ENCODE data around the gene ATAD1. TPM values are rescaled to one million over a fixed set of nuclear protein-coding genes. Genes with fewer than 3 reads are reported as not detected.

Gene ATAD1
- total and polyA plus RNA-seq, 10 of the 15 experiments (the other 5 are each of a cell fraction or from before 2014, with no cell fraction given), result 24.7 to 59.3 (median 41.1) TPM

- Histone ChIP-seq H3K27me3 (replicated peaks in 1 of 2; ENCODE audit: control insufficient read depth in 2 of 2, insufficient read depth in 2 of 2, low read length in 1 of 2) (no peaks in the 10 kb centered on the region), H3K9me3 (replicated peaks; ENCODE audit: control insufficient read depth, insufficient read depth, low read length) (no peaks in the 10 kb centered on the region; the same call in 2 of the 3 replicates), H3K9ac (ENCODE audit: control insufficient read depth, insufficient read depth, low read length) (no peak overlapping the region), H3K27ac (ENCODE audit: control insufficient read depth, insufficient read depth) (no peak overlapping the region), H3K36me3 (ENCODE audit: control insufficient read depth in 2 of 2, insufficient read depth in 2 of 2, low read length in 1 of 2) (no peaks in the 10 kb centered on the region), H2AFZ (ENCODE audit: control insufficient read depth, low read depth, low read length) (no peak overlapping the region), H4K20me1 (ENCODE audit: control insufficient read depth, insufficient read depth) (no peaks in the 10 kb centered on the region), H3K4me1 (ENCODE audit: control insufficient read depth, insufficient read depth, low read length) (peaks cover 3% of the 10 kb centered on the region), H3K4me3 (no peak overlapping the region), H3K4me2 (ENCODE audit: control insufficient read depth, insufficient read depth) (no peak overlapping the region), H3K79me2 (ENCODE audit: control insufficient read depth, insufficient read depth, low read length) (no peaks in the 10 kb centered on the region)
- ATAC-seq (no peak), FAIRE-seq (peak; percentile 18), DNase-seq (ENCODE audit: low read depth, low spot score) (no peak)
- ChIA-PET CTCF (interaction anchor here (0.6 kb wide), 1 partner anchor 835 kb away, joined by 3 read pairs; no protein-coding TSS in a partner anchor), POLR2A (interaction anchor here (0.9 kb wide), 1 partner anchor 173 kb away, joined by 3 read pairs; no protein-coding TSS in a partner anchor), RAD21 (ENCODE audit: unreplicated experiment) (no interaction called here), SMC1A (ENCODE audit: uncharacterized antibody, unreplicated experiment) (interaction anchor here (0.7 to 1.1 kb wide), 2 partner anchors 11 to 1373 kb away, joined by 3 to 4 read pairs; no protein-coding TSS in a partner anchor)
- in situ Hi-C loops (cut with MboI), result no loop called here
- no TSS peak for BruUV-seq (replicated peaks)
- intact Hi-C loops (cut with micrococcal nuclease; ENCODE audit: unreplicated experiment), result no loop called here
- TF ChIP-seq SKIL (IDR thresholded peaks at IDR 0.05; ENCODE audit: low read depth, poor library complexity, severe bottlenecking) (no peak), NR2C1 (IDR thresholded peaks at IDR 0.05) (no peak), STAT3 (IDR thresholded peaks at IDR 0.05; ENCODE audit: low read depth, low read length) (no peak), PML (IDR thresholded peaks at IDR 0.05; ENCODE audit: low read length) (no peak), ZNF274 (IDR thresholded peaks at IDR 0.05; ENCODE audit: insufficient read depth, insufficient read length) (no peak), MTA3 (IDR thresholded peaks at IDR 0.05; ENCODE audit: borderline replicate concordance, low read length) (no peak), BHLHE40 (IDR thresholded peaks at IDR 0.05; ENCODE audit: borderline replicate concordance in 1 of 2, low read depth in 2 of 2, low read length in 1 of 2) (no peak), MAX (IDR thresholded peaks at IDR 0.05; ENCODE audit: low read depth, low read length) (no peak), USF2 (IDR thresholded peaks at IDR 0.05; ENCODE audit: borderline replicate concordance, low read depth, low read length) (no peak), SPI1 (IDR thresholded peaks at IDR 0.05; ENCODE audit: borderline replicate concordance, insufficient read depth, low read depth, low read length) (no peak), DPF2 (IDR thresholded peaks at IDR 0.05) (no peak), ZBED1 (IDR thresholded peaks at IDR 0.05; ENCODE audit: borderline replicate concordance) (no peak), IRF4 (IDR thresholded peaks at IDR 0.05; ENCODE audit: low read depth, low read length) (no peak), RAD21 (IDR thresholded peaks at IDR 0.05; ENCODE audit: insufficient read depth, low read depth, low read length) (no peak)
- TF ChIP-seq, protein P1, sequence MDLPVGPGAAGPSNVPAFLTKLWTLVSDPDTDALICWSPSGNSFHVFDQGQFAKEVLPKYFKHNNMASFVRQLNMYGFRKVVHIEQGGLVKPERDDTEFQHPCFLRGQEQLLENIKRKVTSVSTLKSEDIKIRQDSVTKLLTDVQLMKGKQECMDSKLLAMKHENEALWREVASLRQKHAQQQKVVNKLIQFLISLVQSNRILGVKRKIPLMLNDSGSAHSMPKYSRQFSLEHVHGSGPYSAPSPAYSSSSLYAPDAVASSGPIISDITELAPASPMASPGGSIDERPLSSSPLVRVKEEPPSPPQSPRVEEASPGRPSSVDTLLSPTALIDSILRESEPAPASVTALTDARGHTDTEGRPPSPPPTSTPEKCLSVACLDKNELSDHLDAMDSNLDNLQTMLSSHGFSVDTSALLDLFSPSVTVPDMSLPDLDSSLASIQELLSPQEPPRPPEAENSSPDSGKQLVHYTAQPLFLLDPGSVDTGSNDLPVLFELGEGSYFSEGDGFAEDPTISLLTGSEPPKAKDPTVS (IDR thresholded peaks at IDR 0.05; ENCODE audit: low read depth, low read length), result no peak
- TF ChIP-seq, protein P2, sequence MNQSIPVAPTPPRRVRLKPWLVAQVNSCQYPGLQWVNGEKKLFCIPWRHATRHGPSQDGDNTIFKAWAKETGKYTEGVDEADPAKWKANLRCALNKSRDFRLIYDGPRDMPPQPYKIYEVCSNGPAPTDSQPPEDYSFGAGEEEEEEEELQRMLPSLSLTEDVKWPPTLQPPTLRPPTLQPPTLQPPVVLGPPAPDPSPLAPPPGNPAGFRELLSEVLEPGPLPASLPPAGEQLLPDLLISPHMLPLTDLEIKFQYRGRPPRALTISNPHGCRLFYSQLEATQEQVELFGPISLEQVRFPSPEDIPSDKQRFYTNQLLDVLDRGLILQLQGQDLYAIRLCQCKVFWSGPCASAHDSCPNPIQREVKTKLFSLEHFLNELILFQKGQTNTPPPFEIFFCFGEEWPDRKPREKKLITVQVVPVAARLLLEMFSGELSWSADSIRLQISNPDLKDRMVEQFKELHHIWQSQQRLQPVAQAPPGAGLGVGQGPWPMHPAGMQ (IDR thresholded peaks at IDR 0.05; ENCODE audit: borderline replicate concordance), result no peak
- TF ChIP-seq, protein P3, sequence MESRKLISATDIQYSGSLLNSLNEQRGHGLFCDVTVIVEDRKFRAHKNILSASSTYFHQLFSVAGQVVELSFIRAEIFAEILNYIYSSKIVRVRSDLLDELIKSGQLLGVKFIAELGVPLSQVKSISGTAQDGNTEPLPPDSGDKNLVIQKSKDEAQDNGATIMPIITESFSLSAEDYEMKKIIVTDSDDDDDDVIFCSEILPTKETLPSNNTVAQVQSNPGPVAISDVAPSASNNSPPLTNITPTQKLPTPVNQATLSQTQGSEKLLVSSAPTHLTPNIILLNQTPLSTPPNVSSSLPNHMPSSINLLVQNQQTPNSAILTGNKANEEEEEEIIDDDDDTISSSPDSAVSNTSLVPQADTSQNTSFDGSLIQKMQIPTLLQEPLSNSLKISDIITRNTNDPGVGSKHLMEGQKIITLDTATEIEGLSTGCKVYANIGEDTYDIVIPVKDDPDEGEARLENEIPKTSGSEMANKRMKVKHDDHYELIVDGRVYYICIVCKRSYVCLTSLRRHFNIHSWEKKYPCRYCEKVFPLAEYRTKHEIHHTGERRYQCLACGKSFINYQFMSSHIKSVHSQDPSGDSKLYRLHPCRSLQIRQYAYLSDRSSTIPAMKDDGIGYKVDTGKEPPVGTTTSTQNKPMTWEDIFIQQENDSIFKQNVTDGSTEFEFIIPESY (IDR thresholded peaks at IDR 0.05), result no peak
These were observed 29.5 kb upstream of the ATAD1 start for GRCh38 chr10:87847550-87847949.

All from GM12878 (cell line).